WERI-Rb-1 (cell line): ENCODE measurements around the gene CIAPIN1.

Experiments
- DNase-seq: peaks from one replicate; pipeline ENCODE4 v3.0.0-alpha.2; 2020
- H3K27ac ChIP-seq: fragments of 250-450 bp; sonication (Bioruptor Pico); 2 replicates; pipeline ENCODE4 v1.5.1; 2020; ENCODE audit warnings: mild to moderate bottlenecking, moderate library complexity
- H3K27me3 ChIP-seq: fragments of 250-450 bp; sonication (Bioruptor Pico); 2 replicates; pipeline ENCODE4 v1.5.1; 2021; ENCODE audit warnings: mild to moderate bottlenecking, low read depth, moderate library complexity; ENCODE audit not compliant: insufficient read depth, severe bottlenecking
- H3K36me3 ChIP-seq: fragments of 250-450 bp; sonication (Bioruptor Pico); 2 replicates; pipeline ENCODE4 v1.5.1; 2020; ENCODE audit warnings: mild to moderate bottlenecking, moderate library complexity
- H3K4me3 ChIP-seq: 2 replicates; pipeline ENCODE4 v1.5.1; 2011; ENCODE audit warnings: low read depth, mild to moderate bottlenecking, control low read depth, low read length
- H3K9me3 ChIP-seq: fragments of 250-450 bp; sonication (Bioruptor Pico); 2 replicates; pipeline ENCODE4 v1.5.1; 2021; ENCODE audit warnings: mild to moderate bottlenecking, moderate library complexity; ENCODE audit not compliant: severe bottlenecking
- TF ChIP-seq, protein P1 (sequence below): IDR thresholded peaks from 2 replicates; pipeline ENCODE4 v1.5.1; 2011; ENCODE audit warnings: low read depth, mild to moderate bottlenecking, control low read depth, inconsistent platforms, low read length

Gene CIAPIN1

DNA sequence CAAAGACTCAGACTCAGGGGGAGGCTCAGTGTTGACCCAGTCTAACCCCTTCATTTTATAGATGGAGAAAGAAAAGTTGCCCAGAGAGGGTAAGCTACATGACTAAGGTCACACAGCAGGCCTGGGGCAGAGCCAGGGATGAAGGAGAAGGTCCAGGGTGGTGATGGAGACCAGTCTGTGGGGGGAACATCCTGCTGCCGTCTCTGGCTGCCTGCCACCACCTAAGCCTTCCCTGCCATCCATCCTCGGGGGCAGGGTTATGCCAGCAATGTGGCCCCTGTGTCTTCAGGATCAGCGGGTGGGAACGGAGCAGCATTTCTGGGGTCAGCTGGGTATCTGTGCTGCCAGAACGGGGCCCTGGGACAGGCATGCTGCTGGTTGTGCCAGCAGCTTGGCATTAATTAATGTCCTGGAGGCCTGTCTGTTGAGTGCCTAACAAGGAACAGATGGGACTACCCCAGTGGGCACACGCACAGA, 33.6 kb upstream of the CIAPIN1 start:
- H3K36me3 ChIP-seq, result no peaks in the 10 kb centered on the region
- DNase-seq, result no peak
- no peak overlapping the region; the same call in 1 of the 2 replicates for H3K27ac ChIP-seq
- H3K9me3 ChIP-seq, result no peaks in the 10 kb centered on the region
- no peak overlapping the region for H3K4me3 ChIP-seq
- TF ChIP-seq, protein P1, sequence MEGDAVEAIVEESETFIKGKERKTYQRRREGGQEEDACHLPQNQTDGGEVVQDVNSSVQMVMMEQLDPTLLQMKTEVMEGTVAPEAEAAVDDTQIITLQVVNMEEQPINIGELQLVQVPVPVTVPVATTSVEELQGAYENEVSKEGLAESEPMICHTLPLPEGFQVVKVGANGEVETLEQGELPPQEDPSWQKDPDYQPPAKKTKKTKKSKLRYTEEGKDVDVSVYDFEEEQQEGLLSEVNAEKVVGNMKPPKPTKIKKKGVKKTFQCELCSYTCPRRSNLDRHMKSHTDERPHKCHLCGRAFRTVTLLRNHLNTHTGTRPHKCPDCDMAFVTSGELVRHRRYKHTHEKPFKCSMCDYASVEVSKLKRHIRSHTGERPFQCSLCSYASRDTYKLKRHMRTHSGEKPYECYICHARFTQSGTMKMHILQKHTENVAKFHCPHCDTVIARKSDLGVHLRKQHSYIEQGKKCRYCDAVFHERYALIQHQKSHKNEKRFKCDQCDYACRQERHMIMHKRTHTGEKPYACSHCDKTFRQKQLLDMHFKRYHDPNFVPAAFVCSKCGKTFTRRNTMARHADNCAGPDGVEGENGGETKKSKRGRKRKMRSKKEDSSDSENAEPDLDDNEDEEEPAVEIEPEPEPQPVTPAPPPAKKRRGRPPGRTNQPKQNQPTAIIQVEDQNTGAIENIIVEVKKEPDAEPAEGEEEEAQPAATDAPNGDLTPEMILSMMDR, result no peak
- no peaks in the 10 kb centered on the region for H3K27me3 ChIP-seq

DNA sequence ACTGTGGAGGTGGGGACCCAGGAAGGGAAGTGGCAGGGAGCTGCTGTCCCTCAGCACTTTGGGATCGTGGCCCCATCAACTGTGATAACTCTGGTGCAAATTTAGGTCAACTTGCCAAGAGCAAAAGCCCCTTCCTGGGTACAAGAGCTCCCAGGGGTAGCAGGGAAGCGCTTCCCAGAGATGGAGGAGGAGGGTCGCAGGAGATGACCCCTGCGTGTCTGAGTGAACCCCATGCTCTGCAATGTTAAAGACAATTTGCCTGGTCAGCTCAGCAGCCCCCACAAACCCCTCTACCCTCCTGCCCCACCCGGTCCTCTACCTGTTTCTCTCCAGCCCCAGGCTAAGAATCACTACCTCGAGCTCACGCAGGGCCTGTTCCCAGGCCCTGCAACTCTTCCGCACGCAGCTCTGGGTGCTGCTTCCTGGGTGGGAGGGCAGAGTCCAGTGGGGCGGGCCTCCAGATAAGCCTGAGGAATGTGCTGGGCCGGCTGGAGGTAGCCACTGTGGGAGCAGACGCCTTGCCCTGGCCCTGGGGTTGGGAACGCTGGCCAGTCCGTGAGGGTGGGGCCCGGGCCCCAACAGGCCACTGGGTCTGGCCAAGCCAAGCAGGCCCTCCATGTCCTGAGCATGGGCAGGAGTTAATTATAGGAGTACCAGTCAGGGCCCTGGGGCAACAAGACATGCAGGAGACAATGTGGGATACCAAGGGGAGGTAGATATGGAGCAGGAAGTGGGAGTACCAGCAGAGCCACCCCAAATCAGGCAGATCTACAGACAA, 33.0 kb upstream of the CIAPIN1 start:
- peak; percentile 74 for DNase-seq
- TF ChIP-seq, protein P1, result no peak
- Histone ChIP-seq H3K36me3 (no peaks in the 10 kb centered on the region), H3K9me3 (no peaks in the 10 kb centered on the region), H3K4me3 (peak overlapping the region; percentile 27), H3K27ac (peak overlapping the region; percentile 51), H3K27me3 (no peaks in the 10 kb centered on the region)

DNA sequence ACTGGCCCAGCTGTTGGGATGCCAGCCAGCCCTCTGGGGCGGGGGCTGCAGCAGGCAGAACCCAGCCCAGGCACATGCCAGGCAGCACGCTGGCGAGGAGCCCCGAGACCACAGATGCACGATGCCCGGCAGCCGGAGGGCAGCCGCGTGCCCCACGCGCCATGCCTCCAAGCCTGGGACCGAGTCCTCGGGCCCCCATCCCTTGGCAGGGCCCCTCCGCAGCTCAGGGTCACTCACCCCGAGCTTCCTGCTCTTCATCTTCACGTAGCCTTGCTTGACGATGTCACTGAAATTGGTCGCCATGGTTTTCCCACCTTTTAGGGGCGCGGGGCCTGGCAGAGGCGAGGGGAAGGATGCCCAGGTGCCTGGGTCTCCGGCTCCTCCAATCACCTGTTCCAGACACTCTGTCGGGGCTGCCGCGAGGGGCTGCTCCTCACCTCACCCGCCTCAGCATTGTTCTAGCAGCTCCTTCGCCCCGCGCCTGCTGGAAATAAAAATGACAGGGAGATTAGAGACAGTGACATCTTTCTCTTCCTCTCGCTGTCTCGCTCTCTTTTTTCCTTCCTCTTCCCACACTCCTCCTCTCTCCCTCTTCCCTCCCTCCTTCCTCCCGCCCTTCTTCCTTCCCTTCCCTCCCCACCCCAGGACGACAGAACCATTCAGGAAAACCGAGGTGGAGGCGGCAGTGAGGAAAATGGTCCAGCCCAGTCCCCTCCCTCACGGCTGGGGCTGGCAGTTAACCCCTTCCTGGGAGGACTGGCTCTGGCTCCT, 32.2 kb upstream of the CIAPIN1 start:
- H3K27ac ChIP-seq, result peak overlapping the region; percentile 51
- peak; percentile 81 for DNase-seq
- no peaks in the 10 kb centered on the region for H3K9me3 ChIP-seq
- peaks cover 3% of the 10 kb centered on the region for H3K36me3 ChIP-seq
- TF ChIP-seq, protein P1, result no peak
- H3K27me3 ChIP-seq, result no peaks in the 10 kb centered on the region
- H3K4me3 ChIP-seq, result peak overlapping the region; percentile 27

DNA sequence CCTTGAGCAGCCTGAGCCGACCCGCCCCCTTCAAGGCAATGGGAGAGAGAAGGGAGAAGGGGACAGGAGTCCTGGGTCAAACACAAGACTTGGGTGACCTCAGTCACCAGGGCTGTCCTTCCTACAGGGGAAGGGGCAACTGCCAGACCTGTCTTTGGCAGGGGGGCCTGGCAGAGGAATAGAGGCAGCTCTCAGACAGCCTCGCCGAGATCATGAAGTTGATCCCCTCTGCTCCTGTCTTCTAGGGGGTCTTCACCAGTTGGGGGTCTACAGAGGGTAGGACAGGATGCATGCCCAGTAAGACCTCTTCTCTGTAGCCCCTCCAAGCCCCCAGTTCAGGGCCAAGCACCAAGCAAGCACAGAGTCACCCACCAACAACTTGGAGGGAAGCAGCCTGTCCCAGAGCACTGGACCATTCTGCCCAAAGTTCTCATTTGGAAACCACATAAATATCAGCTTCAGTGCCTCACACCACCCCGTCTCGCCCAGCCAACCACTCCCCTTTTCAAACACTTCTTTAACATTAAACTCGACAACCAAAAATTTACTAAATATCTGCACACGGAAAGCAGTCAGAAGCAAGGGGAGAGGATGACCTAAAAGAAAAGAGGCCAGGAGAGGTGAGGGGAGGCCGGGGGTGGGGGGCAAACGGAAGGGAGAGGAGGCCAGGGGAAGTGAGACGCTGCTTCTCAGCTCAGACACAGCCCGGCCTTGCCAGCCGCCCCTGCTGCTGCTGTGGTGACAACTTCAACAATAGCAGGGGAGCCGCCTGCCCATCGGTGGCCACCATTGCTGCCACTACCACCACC, 31.4 kb upstream of the CIAPIN1 start:
- TF ChIP-seq, protein P1, result no peak

DNA sequence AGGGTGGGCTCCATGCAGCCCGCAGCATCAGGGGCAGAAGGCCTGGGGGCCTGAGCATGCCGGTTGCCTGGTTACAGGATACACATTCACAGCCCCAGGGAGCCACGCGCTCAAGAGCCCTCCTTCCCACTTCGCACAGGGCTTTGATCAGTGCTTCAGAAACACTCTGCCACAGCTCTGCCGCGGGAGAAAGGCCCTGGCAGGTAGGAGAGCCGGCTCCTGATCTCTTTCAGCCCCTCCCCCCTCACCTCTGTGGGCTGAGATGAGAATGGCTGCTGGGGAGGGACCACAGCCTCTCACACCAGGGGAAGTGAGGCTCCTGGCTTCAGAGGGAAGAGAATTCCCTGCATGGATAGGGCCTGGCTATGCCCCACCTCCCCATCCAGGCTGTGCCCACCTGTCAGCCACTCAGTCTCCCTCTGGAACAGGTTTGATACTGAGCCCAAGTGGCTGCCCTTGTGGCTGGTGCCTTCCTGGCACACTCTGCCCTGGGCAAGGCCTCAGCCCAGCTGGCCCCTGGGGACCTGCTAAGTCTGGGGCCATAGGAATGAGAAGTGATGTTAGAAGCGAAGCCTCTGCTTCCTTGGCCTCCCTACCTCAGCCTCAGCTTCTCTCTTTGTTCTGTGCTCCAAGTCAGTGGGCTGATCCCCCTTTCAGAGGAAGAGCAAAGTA, 30.5 kb upstream of the CIAPIN1 start:
- Histone ChIP-seq H3K9me3 (no peaks in the 10 kb centered on the region), H3K4me3 (no peak overlapping the region), H3K27ac (no peak overlapping the region), H3K27me3 (no peaks in the 10 kb centered on the region), H3K36me3 (peaks cover 18% of the 10 kb centered on the region)
- DNase-seq, result no peak
- TF ChIP-seq, protein P1, result no peak

More for the DNA sequence above, 31.4 kb upstream of the CIAPIN1 start:
- no peak overlapping the region for H3K27ac ChIP-seq
- H3K27me3 ChIP-seq, result no peaks in the 10 kb centered on the region
- H3K36me3 ChIP-seq, result peaks cover 11% of the 10 kb centered on the region
- no peak for DNase-seq
- no peak overlapping the region for H3K4me3 ChIP-seq
- H3K9me3 ChIP-seq, result no peaks in the 10 kb centered on the region
